ENCODE data around the gene C6orf89. TPM values are rescaled to one million over a fixed set of nuclear protein-coding genes. Genes with fewer than 3 reads are reported as not detected.
A peak's percentile ranks its signal among the peaks of the same experiment; 100 is the strongest.

Gene C6orf89
- total RNA-seq, 1 experiment from 2014 or later: 11.8 TPM

- no peak overlapping the region for H4K5ac ChIP-seq (ENCODE audit: insufficient read length, low read depth, low read length)
- no peak overlapping the region for H2AFZ ChIP-seq (ENCODE audit: low read length)
- no peak overlapping the region for H3K14ac ChIP-seq (ENCODE audit: insufficient read depth, low read length)
- H3K27me3 Mint-ChIP-seq (ENCODE audit: low read depth): peaks cover 2% of the 10 kb centered on the region; the same call in 1 of the 2 replicates
- no peaks in the 10 kb centered on the region for H3K9me3 ChIP-seq (ENCODE audit: control insufficient read depth, low read depth, low read length)
- H3K4me1 Mint-ChIP-seq: peaks cover 19 to 24% of the 10 kb centered on the region in 2 experiments
- no peak overlapping the region for H3K4ac ChIP-seq (ENCODE audit: low read depth, low read length)
- H2BK5ac ChIP-seq (ENCODE audit: insufficient read length, low read length): no peak overlapping the region
- H3K18ac ChIP-seq (ENCODE audit: insufficient read length, low read depth, low read length): no peak overlapping the region
- H3K27ac ChIP-seq (ENCODE audit: insufficient read length, low read depth, low read length): no peak overlapping the region
- H3K4me3 Mint-ChIP-seq: no peak overlapping the region
- H2BK120ac ChIP-seq (ENCODE audit: low read depth, low read length, poor library complexity, severe bottlenecking): no peak overlapping the region
- H3K36me3 Mint-ChIP-seq (ENCODE audit: insufficient read depth in 1 of 3, low read depth in 3 of 3): 0 out of 7 replicates have a peak, but pooled peaks cover 0 to 2% (median 0%) of the 10 kb centered on the region in 3 experiments
- no peak overlapping the region for H2AK5ac ChIP-seq (ENCODE audit: insufficient read length, low read length)
- no peaks in the 10 kb centered on the region for H3K23me2 ChIP-seq (ENCODE audit: insufficient read length, low read depth, low read length, poor library complexity, severe bottlenecking)
- no peak overlapping the region for H3K9ac ChIP-seq (ENCODE audit: extremely low read depth, insufficient read length, low read length)
- no peak for TF ChIP-seq CTCF (conservative IDR thresholded peaks at IDR 0.05)
- H3K4me1 ChIP-seq (ENCODE audit: insufficient read depth, low read length): peaks cover 4% of the 10 kb centered on the region
- no peak overlapping the region for H4K8ac ChIP-seq (replicated peaks; ENCODE audit: insufficient read length, low read depth, low read length)
- H2BK15ac ChIP-seq (ENCODE audit: low read depth, low read length): no peak overlapping the region
- H3K79me2 ChIP-seq (ENCODE audit: insufficient read depth, low read length): no peaks in the 10 kb centered on the region
- no peak overlapping the region for H4K91ac ChIP-seq (ENCODE audit: insufficient read length, low read depth, low read length)
- H3K4me2 ChIP-seq (ENCODE audit: insufficient read depth, insufficient read length, low read length): no peak overlapping the region
- H3K9me3 Mint-ChIP-seq: peaks cover 4 to 6% of the 10 kb centered on the region in 2 experiments; a peak in 3 of 5 replicates
- peak; percentile 28 for DNase-seq
- no peak overlapping the region for H2BK12ac ChIP-seq (ENCODE audit: insufficient read length, low read depth, low read length)
- no peaks in the 10 kb centered on the region for H3K27me3 ChIP-seq (ENCODE audit: insufficient read depth, low read length)
- H3K27ac Mint-ChIP-seq: peak overlapping the region in 2 of 3 experiments; percentile 1 to 18; a peak in 2 of 7 replicates
- no peaks in the 10 kb centered on the region for H3K79me1 ChIP-seq (ENCODE audit: insufficient read depth, low read depth, low read length, poor library complexity, severe bottlenecking)
- H2BK20ac ChIP-seq (ENCODE audit: low read depth, low read length, poor library complexity, severe bottlenecking): no peak overlapping the region
- H3T11ph ChIP-seq (ENCODE audit: low read length): no peak overlapping the region
- no peak overlapping the region for H3K56ac ChIP-seq (ENCODE audit: insufficient read length, low read depth, low read length)
- H4K20me1 ChIP-seq (ENCODE audit: control insufficient read depth, insufficient read depth, insufficient read length): no peaks in the 10 kb centered on the region
- no peak overlapping the region for H3K23ac ChIP-seq (ENCODE audit: insufficient read length, low read depth, low read length)
- WGBS (ENCODE audit: extremely low coverage, insufficient read length, low lambda C conversion rate): no CpG with 5 or more reads among the region's 4 CpGs
These were observed 60.8 kb downstream of the C6orf89 start for GRCh38 chr6:36946526-36946925.

All from H9 (cell line).